Embryonic facial prominence (tissue), 1 donor: ENCODE data around the gene ROBO1.
"Not testable (repeated sequence)": the region's sequence is repeated elsewhere in the genome, so short reads cannot be mapped to it uniquely, and the experiment has no call there.

ENCODE experiments used
- DNase-seq: peaks from one replicate; pipeline ENCODE4 v3.0.0-alpha.2; 2016; ENCODE audit errors: extremely low spot score

Gene ROBO1

GRCh38 chr3:79767905-79768267 lies at the start of gene ROBO1:
TSS of gene ROBO1 (minus strand) at chr3:79767998.
- DNase-seq: no peak

GRCh38 chr3:79817224-79817623 lies 49.4 kb upstream of the ROBO1 start:
- DNase-seq: no peak

GRCh38 chr3:79815478-79815877 lies 47.7 kb upstream of the ROBO1 start:
- no peak for DNase-seq

GRCh38 chr3:79810581-79810980 lies 42.8 kb upstream of the ROBO1 start:
- DNase-seq: no peak

- no peak for DNase-seq
Measured at GRCh38 chr3:79810092-79810491, 42.3 kb upstream of the ROBO1 start.

GRCh38 chr3:79809106-79809505 lies 41.3 kb upstream of the ROBO1 start:
- no peak for DNase-seq

DNA sequence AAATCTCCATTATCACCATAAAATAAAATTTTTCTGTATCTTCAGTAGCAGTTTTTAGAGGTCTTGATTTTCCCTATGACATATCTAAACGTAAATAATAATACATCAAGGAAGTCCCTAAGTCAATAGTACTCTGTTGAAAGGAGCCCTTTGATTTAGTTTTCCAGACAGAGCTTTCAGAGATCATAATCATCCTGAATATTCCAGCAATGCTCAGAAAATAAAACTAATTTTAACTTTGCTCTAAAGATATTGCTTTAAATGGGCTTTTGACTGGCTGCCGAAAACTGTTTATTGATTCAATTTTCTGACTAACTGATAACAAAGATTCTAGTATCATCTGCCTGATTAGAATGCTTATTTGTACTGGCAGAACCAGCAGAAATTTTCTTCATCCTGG lies 40.7 kb upstream of the ROBO1 start:
- no peak for DNase-seq

- DNase-seq: not testable (repeated sequence)
Measured at GRCh38 chr3:79790177-79790576, 22.4 kb upstream of the ROBO1 start.

DNA sequence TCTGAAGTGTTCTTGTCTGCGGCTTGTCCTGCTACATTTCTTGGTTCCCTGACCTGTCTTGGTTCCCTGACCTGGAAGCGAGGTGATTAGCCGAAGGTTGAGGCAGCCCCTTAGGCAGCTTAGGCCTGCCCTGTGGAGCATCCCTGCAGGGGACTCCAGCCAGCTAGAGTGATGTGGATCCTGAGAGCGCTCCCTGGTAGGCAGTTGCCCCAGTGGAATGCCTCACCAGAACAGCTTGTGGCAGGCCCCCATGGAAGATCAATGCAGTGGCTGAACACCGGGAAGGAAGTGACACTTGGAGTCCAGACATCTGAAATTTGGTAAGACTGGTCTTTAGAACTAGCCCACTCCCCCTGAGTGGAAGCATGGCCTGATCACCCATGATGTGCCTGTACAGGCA lies 5.5 kb upstream of the ROBO1 start:
- no peak for DNase-seq

DNA sequence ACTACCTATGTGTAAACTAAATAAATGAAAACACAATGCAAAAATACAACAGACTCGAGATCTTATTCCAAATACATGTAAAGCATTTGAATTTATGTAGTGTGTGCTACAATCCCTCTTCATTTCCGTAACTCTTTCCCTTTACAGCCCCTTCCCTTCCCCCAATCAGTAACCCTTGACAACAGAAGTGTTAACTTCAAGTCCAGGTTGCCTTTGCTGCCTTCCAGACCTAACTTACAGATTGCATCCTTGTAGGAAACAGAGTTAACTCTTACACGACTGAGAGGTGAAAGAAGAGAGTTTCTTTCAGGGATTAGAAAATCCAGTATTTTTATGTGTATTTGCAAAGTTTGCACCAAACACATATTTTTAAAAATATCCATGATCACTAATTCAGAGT lies 1.4 kb upstream of the ROBO1 start:
- no peak for DNase-seq

DNA sequence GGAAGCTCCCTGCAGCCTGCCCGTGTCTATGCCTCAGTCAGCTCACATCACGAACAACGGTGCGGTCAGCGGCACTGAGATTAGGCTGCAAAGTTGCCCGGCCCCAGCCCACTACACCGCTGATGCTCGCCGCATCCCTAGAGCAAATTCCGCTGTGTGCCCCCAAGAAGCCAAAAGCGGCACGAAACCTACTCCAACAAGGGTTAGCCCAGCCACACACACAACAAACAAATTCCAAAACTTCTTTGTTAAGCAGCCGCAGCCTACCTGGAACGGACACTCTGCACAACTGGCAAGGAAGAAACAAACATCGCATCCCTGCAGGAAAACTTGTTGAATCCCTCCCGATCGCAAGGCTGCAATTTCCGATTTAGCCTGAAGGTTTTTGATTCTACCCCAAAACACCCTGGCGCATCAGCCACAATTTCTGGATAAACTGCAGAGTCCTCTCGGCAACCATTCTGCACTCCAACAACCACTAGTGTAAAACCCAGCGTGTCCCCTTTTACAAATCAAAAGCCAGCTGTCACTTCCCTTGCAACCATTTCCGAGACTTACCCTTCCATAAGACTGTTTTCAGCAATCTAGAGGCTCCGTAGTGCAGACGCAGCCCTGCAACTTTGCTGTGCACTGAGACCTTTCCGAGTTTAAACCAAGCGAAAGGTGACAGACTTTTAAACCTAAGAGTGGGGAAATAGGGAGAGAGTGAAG lies 449 bp downstream of the ROBO1 start:
- DNase-seq: no peak

DNA sequence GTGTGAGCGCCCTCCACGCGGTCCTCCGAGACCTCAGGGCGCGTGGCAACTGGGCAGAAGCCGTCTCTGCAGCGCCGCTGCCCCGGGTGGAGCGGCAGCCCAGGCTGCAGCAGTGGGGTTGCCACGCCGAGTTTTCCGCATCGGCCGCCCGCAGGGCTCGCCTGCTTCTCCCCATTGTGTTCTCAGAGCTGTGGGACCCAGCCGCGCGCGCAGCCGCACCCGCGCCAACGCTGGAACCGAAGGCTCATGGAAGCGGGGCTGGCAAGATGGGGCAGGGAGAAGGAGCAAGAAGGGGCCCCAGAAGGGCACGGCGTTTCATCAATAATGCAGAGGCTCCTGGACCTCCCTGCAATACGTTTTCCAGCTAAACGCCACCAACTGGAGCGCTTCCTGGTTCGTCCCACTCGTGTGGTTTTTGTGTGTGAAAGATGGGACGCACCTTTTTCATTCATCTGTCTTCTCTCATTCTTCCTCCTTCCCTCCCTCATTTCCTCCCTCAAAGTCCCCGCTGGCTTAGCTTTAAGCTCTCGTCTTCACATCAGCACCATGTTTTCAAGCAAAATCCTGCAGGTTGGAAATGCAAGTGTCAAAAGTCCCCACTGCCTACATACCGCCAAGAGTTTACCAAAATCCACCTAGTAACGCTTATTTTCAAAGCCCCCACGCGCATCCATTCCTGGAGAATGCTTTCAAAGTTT lies 1.2 kb downstream of the ROBO1 start:
- DNase-seq: no peak

DNA sequence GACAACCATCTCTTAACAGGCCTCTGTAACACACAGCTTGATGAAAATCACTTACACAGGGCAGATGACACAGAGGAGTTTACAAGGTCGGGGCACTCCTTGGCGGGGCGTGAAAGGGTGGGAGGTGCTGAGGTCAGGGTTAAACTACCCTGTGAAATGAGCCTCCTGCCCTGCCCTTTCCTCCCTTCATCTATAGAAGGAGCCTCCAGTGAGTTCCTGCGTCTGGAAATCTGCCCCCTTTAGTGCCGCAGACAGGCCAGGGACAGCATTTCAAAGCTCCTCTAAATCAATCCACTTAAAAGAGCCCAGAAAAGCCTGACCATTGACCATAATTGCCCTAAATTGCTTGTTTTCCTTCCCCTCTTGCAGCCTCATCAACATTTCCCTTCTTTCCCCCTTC lies 1.9 kb downstream of the ROBO1 start:
- DNase-seq: no peak

DNA sequence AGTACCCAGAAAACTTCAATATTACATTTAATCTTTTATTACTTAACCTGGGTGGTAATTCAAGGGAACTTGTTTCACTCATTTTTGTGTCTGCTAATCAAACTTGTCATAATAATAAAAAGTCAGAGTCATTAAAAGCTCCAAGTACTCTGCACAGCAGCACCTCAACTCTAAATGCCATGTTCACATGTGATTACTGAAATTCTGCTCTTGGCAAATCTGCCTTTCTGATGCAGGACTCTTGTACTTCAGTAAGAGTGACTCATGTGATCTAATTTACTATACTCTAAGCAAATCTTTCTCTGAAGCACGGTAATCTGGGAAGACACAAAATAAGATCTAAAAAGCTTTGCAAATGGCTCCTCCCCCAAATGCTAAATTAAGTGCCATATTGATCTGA lies 6.4 kb downstream of the ROBO1 start:
- DNase-seq: no peak

GRCh38 chr3:79751703-79752102 lies 16.1 kb downstream of the ROBO1 start:
- no peak for DNase-seq

- no peak for DNase-seq
Measured at GRCh38 chr3:79737530-79737929, 30.3 kb downstream of the ROBO1 start.

- DNase-seq: no peak
Measured at GRCh38 chr3:79729096-79729495, 38.7 kb downstream of the ROBO1 start.

GRCh38 chr3:79726786-79727185 lies 41.0 kb downstream of the ROBO1 start:
- DNase-seq: no peak

DNA sequence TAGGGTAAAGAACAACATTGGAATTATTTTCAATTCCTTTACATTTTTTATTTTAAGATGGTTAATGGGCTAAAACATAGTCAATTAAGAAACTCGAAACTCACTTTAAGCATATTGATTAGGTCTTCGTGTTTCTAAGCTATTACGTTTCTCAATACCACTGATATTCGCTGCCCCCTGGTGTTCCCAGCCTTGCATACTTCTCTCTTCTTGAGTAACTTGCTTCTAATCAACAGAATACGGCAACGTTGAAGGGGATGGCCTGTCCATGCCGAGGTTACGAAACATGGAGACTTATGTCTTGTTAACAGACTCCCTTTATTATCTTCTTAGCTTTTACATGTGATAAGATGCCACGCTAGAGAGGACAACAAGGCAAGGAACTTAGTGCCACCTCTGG lies 43.6 kb downstream of the ROBO1 start:
- DNase-seq: no peak

DNA sequence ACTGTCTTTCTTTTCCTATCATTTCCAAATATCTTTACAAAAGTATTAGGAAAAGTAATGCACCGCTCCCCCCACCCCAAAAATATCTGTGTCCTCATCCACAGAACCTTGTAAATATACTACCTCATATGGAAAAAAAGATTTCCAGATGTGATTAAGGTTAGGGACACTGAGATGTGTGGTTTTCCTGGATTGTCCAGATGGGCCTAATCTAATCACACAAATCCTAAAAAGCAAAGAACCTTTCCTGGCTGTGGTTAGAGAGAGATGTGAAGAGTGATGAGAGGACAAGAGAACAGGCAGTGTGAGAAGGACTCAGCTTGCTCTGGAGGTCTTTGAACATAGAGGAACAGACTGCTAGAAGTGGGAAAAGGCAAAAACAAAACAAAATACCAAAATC lies 77.7 kb downstream of the ROBO1 start:
- DNase-seq: no peak

DNA sequence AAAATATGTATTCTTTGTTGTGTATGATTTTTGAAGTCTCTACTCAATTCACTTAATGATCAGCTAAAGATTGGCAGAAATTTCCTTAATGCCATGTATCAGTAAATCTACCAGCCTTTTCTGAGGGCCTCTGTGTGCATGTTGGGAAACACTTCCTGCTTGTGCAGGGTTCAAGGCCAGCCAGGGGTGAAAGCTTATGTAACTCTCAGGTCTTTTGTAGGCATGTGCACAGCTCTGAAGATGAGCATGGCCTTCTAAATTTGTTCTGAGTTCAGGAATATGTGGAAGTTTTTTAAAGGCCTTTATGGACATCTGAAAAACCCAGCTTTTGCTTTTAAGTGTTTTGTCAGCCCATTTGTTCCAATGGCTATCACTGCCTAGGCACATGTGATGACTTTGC lies 82.7 kb downstream of the ROBO1 start:
- no peak for DNase-seq

GRCh38 chr3:79684041-79684440 lies 83.8 kb downstream of the ROBO1 start:
- no peak for DNase-seq

DNA sequence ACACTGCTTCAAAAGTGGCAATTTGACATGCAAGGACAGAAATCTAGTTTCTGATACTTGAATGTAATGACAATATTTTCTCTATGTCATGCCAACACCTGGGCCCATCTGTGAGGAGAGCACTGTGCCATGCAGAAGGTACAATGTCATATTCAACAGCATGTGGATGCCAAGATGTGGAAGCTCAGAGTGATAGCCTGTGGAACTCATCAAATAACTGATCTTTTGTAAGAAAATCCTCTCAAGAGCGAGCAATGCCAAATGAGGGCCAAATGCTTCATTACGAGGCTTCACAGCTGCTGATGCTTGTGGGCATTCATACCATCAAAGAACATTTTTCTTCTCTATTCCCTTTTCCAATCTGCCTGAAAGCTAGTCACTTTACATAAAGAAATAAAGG lies 95.1 kb downstream of the ROBO1 start:
- DNase-seq: no peak

- DNase-seq: no peak
Measured at GRCh38 chr3:79672075-79672474, 95.7 kb downstream of the ROBO1 start.
